Breast epithelium (tissue), 4 donors: ENCODE measurements around the gene ATF1. TPM values are rescaled to one million over a fixed set of nuclear protein-coding genes. Genes with fewer than 3 reads are reported as not detected.

Source experiments
- DNase-seq, 2 donors: peaks; one replicate each; pipeline ENCODE4 v3.0.0-alpha.2; 2019; ENCODE audit warnings: low spot score in 2 of 2
- H3K27ac ChIP-seq, 2 donors: fragments of 200-600 bp; sonication (generic) in 1 of 2; one replicate each; pipeline ENCODE4 v1.5.1; 2016 to 2019; ENCODE audit warnings: mild to moderate bottlenecking in 1 of 2
- H3K27me3 ChIP-seq, 2 donors: fragments of 200-600 bp; sonication (generic) in 1 of 2; one replicate each; pipeline versions ENCODE4 v1.5.1 to v1.6.0; 2017 to 2019; ENCODE audit warnings: control low read depth in 1 of 2, mild to moderate bottlenecking in 1 of 2
- H3K36me3 ChIP-seq: fragments of 200-600 bp; one replicate; pipeline ENCODE4 v1.5.1; 2019
- H3K4me1 ChIP-seq, 2 donors: fragments of 200-600 bp; sonication (generic); one replicate each; pipeline ENCODE4 v1.5.1; 2016 to 2019; ENCODE audit warnings: control low read depth in 1 of 2
- H3K4me3 ChIP-seq, 3 donors: fragments of 200-600 bp; sonication (generic); 1 replicate in 2 of 3; 2 replicates in 1 of 3; pipeline ENCODE4 v1.5.1; 2016 to 2019; ENCODE audit warnings: mild to moderate bottlenecking in 3 of 3, moderate library complexity in 2 of 3
- H3K9me3 ChIP-seq, 2 donors: fragments of 200-600 bp; sonication (generic) in 1 of 2; one replicate each; pipeline ENCODE4 v1.5.1; 2016 to 2019; ENCODE audit warnings: control low read depth in 1 of 2
- POLR2A ChIP-seq: fragments of 450-650 bp; IDR thresholded peaks from one replicate; pipeline ENCODE4 v1.6.1; 2016; ENCODE audit warnings: antibody characterized with exemption, mild to moderate bottlenecking, moderate library complexity
- POLR2AphosphoS5 ChIP-seq, 3 donors: sonication (generic); formaldehyde crosslinking; IDR thresholded peaks; one replicate each; pipeline ENCODE4 v1.6.1; 2017; ENCODE audit warnings: antibody characterized with exemption in 3 of 3
- intact Hi-C: fragments of 100-400 bp; cut with DNase I; formaldehyde crosslinking; loops from one replicate; pipeline ENCODE4 v1.15.1; 2023; ENCODE audit warnings: low total_unique reads
- total RNA-seq, 3 donors: library from RNA; depleted of rRNA; stranded (reverse); fragments of >200 nt; gene quantifications; one replicate each; pipeline ENCODE4 v1.1.0, GENCODE V29; 2016
- TF ChIP-seq, protein P1 (sequence below), 3 donors: fragments of 450-650 bp; IDR thresholded peaks; one replicate each; pipeline ENCODE4 v1.5.1; 2016 to 2017; ENCODE audit warnings: antibody characterized with exemption in 3 of 3, mild to moderate bottlenecking in 3 of 3, moderate library complexity in 3 of 3

The ATF1 gene
- total RNA-seq, 3 donors from 2014 or later: 22.2 to 32.2 (median 27.2) TPM

GRCh38 chr12:50785406-50786001, 21.6 kb downstream of the ATF1 start:
- Histone ChIP-seq H3K27ac (peak overlapping the region in 1 of 2 donors; percentile 56), H3K36me3 (no peaks in the 10 kb centered on the region), H3K4me1 (no peaks in the 10 kb centered on the region), H3K27me3 (no peaks in the 10 kb centered on the region), H3K9me3 (no peaks in the 10 kb centered on the region), H3K4me3 (no peak overlapping the region)
- TF ChIP-seq, protein P1, sequence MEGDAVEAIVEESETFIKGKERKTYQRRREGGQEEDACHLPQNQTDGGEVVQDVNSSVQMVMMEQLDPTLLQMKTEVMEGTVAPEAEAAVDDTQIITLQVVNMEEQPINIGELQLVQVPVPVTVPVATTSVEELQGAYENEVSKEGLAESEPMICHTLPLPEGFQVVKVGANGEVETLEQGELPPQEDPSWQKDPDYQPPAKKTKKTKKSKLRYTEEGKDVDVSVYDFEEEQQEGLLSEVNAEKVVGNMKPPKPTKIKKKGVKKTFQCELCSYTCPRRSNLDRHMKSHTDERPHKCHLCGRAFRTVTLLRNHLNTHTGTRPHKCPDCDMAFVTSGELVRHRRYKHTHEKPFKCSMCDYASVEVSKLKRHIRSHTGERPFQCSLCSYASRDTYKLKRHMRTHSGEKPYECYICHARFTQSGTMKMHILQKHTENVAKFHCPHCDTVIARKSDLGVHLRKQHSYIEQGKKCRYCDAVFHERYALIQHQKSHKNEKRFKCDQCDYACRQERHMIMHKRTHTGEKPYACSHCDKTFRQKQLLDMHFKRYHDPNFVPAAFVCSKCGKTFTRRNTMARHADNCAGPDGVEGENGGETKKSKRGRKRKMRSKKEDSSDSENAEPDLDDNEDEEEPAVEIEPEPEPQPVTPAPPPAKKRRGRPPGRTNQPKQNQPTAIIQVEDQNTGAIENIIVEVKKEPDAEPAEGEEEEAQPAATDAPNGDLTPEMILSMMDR (IDR thresholded peaks at IDR 0.05): no peak
- TF ChIP-seq POLR2AphosphoS5 (IDR thresholded peaks at IDR 0.05) (no peak), POLR2A (no peak)
- no peak for DNase-seq
- intact Hi-C loops: no loop called here

DNA sequence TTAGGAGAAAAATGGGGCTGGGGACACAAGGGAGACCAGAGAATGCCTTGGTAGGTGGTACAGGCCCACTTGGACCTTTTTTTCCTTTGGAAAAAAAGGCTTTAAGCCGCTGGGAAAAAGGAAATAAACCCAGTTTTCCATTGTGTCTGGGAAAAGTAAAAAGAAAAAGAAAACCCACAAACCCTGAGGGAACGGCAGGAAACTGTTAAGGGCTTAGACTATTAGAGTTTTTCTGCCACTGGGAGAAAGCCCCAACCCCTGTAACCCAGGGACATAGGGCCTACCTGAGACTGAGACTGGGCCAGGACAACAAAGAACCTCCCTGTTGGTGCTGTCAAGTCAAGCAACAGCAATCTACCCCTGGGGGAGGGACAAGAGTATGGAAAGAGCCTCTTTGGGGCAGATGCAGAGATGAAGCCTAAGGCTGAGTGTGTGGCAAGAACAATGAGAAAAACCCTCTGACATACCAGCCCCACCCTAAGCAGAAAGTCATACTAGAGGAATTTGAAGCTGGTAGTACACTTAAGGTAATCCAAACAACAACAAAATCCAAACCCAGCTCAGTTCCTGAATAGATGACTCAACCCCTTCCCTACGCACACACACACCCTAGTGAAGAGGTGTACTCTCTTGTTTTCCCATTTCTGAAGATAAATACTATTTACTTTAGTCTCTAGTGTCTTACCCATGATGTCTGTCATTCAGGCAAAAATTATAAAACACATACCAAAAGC, 22.8 kb downstream of the ATF1 start:
- H3K36me3 ChIP-seq: no peaks in the 10 kb centered on the region
- no peaks in the 10 kb centered on the region for H3K27me3 ChIP-seq
- peak overlapping the region in 1 of 2 donors; percentile 56 for H3K27ac ChIP-seq
- no peak for DNase-seq
- TF ChIP-seq POLR2AphosphoS5 (IDR thresholded peaks at IDR 0.05): no peak
- TF ChIP-seq, protein P1 (IDR thresholded peaks at IDR 0.05): no peak
- TF ChIP-seq POLR2A: no peak
- H3K4me3 ChIP-seq: no peak overlapping the region
- H3K4me1 ChIP-seq: no peaks in the 10 kb centered on the region
- no peaks in the 10 kb centered on the region for H3K9me3 ChIP-seq
- intact Hi-C loops: no loop called here

DNA sequence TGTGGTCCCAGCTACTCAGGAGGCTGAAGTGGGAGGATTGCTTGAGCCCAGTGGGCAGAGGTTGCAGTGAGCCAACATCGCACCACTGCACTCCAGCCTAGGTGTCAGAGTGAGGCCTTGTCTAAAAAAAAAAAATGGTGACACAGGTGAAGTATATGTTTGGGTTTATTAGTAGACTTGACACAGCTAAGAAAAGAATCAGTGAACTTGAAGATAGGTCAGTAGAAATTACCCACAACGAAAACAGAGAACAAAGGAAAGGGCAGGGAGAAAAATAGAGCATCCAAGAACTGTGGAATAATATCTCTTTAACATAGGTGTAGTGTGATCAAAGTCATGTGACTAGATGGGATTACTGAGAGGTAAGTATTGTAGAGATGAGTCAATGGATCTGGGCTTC, 23.7 kb downstream of the ATF1 start:
- no peak for TF ChIP-seq POLR2A
- no peak for TF ChIP-seq POLR2AphosphoS5 (IDR thresholded peaks at IDR 0.05)
- TF ChIP-seq, protein P1 (IDR thresholded peaks at IDR 0.05): no peak
- Histone ChIP-seq H3K27ac (peak overlapping the region in 1 of 2 donors; percentile 56), H3K4me3 (no peak overlapping the region), H3K4me1 (no peaks in the 10 kb centered on the region), H3K36me3 (no peaks in the 10 kb centered on the region), H3K9me3 (no peaks in the 10 kb centered on the region), H3K27me3 (no peaks in the 10 kb centered on the region)
- intact Hi-C loops: no loop called here
- no peak for DNase-seq

- no peak for DNase-seq
- Histone ChIP-seq H3K4me1 (no peaks in the 10 kb centered on the region), H3K4me3 (no peak overlapping the region)
These were observed 24.7 kb downstream of the ATF1 start for GRCh38 chr12:50788561-50788960.

More at GRCh38 chr12:50788561-50788960, 24.7 kb downstream of the ATF1 start:
- H3K27me3 ChIP-seq: no peaks in the 10 kb centered on the region
- H3K36me3 ChIP-seq: no peaks in the 10 kb centered on the region
- no peak for TF ChIP-seq POLR2AphosphoS5 (IDR thresholded peaks at IDR 0.05)
- no peak for TF ChIP-seq POLR2A
- TF ChIP-seq, protein P1 (IDR thresholded peaks at IDR 0.05): no peak
- no peaks in the 10 kb centered on the region for H3K9me3 ChIP-seq
- H3K27ac ChIP-seq: no peak overlapping the region
- intact Hi-C loops: no loop called here
